ENCODE results near the gene ATAD1. TPM values are rescaled to one million over a fixed set of nuclear protein-coding genes. Genes with fewer than 3 reads are reported as not detected.
A peak's percentile ranks its signal among the peaks of the same experiment; 100 is the strongest.
"Not testable (repeated sequence)": the region's sequence is repeated elsewhere in the genome, so short reads cannot be mapped to it uniquely, and the experiment has no call there.

Gene ATAD1
- 31.3 TPM for total RNA-seq

DNA sequence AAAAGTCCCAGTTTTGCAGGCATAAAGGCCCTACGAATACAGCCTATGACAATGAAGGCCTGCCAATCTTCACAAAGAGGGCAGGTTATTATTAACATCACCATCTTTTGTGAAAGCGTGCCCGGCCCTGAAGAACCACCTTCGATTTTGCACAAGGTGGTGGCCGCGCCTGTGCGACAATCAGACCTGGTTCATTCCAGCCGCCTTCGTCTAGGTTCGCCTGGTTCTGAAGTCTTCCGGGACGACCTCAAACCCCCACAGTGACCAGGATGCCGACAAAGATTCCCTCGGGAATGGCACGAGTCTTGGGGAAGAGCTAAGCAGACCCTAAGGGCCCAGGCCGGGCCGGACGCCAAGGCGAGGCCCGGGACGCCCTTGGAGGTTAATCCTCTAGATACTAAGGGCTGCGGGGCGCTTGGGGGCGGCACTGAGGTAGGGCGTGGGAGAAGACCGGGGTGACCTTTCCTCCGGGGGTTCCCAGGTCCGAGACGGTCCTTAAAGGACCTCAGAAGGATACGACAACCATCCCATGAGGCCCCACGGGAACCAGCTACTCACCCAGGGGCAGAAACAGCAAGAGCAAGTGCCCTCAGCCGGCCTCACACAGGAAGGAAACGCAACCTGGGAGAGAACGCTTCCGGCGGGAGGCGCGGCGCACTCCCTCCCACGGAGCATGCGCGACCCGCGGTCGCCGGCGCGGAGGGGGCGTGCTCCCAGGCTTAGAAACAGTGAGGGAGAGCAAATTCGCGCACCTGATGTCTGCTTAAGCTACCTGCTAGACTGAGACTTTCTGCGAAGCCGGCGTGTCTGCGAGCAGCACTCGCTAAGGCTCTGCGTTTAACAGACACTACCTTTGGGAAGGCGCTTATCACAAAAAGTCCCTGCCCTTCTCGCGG lies at the start of gene ATAD1:
TSS of gene ATAD1 (minus strand) at position 618 of the 896 bp plus-strand sequence. CDS start 3,627 bp downstream, outside the sequence.
- peak; percentile 64 for DNase-seq

GRCh38 chr10:87867453-87867852 lies 49.4 kb upstream of the ATAD1 start:
- no peak for DNase-seq

DNA sequence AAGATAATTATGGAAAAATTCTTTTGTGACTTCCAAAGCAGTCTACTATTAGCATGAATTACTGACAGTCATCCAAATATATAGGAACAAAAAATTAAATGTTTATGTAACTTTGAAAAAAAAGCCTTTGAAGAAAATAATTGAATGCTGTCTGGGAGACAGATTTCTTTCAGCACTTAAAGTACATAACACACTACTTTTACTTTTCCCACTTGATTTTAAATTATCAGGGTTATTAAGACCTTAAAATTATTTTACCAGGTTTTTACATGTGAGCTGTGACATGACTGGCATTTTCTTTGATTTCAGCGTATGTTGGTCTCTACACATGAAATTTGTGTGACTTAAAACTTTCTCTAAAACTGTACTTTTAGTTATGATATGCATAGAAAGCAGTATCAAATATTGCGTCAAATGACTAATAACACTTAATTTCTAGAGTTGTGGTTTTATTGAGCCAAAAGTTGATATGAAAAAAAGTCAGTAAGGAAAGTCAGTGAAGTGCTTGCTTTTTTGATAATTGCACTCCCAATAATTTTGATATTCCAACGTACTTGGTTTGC lies 48.5 kb upstream of the ATAD1 start:
- no peak for DNase-seq

GRCh38 chr10:87865241-87865881 lies 47.3 kb upstream of the ATAD1 start:
- peak; percentile 27 for DNase-seq

DNA sequence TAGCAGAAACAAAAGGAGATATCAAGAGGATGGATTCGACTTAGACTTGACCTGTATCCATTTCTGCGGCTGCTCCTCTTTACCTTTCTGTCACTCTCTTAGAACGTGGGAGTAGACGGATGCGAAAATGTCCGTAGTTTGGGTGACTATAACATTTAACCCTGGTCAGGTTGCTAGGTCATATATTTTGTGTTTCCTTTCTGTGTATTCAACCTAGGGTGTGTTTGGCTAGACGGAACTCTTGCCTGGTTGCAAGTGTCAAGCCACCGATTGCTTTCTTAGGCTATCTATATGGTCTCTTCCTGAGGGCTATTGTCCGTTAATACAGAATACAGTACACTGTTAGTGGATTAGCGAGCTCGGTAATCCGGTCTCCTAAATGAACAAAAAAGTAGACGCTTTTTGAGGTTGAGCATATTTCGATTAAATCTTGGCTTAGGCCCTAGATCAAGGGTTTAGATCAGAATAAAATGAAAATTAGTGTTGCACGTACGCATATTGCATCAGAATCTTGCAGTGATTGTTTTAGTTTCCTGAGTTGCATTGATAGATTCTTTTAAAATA lies 46.6 kb upstream of the ATAD1 start:
- DNase-seq = no peak

DNA sequence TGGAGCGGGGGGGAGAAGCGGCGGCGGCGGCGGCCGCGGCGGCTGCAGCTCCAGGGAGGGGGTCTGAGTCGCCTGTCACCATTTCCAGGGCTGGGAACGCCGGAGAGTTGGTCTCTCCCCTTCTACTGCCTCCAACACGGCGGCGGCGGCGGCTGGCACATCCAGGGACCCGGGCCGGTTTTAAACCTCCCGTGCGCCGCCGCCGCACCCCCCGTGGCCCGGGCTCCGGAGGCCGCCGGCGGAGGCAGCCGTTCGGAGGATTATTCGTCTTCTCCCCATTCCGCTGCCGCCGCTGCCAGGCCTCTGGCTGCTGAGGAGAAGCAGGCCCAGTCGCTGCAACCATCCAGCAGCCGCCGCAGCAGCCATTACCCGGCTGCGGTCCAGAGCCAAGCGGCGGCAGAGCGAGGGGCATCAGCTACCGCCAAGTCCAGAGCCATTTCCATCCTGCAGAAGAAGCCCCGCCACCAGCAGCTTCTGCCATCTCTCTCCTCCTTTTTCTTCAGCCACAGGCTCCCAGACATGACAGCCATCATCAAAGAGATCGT lies 46.0 kb upstream of the ATAD1 start:
- DNase-seq = not testable (repeated sequence)

- peak; percentile 96 for DNase-seq
Observed at GRCh38 chr10:87863053-87863943, 45.3 kb upstream of the ATAD1 start, which contains the start of the genes KLLN and PTEN. Gene KLLN (minus strand): TSS chr10:87863533. CDS start chr10:87862487, 1,046 bp downstream. Gene PTEN (plus strand): TSS chr10:87863625. CDS start chr10:87864470, 845 bp downstream.

GRCh38 chr10:87862679-87863052 lies 44.6 kb upstream of the ATAD1 start:
- DNase-seq = peak; percentile 66

DNA sequence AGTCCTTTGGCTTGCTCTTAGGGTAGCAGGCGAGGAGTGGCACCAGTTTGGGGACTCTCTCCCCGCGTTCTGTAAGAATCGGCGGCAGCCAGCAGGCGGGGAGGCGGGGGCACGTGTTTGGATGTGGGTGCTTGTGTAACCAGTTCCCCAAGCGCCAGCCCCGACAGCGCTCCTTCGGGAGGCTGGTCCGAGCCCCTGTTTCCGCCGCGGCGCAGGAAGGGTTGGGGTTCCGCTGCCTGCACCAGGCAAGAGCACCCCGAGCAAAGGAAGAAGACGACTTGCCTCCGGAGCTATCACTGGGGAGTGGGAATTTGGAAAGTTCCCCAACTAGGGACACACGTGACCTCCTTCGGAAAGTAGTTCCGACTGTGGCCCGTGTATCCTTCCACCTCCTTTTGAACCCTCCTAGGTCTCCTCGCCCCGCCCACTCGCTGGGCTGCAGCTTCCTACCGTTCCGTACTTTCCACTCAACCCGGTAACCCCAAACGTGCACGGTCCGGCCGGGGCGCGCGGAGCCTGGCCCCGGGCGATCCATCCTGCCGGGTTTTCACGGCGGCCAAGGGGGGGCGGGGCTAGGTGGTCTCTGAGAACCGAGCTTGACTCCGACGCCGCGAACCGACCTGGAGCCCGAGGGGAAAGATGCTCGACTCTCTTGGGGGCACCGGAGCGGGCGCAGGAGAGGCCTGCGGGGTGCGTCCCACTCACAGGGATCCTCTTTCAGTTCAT lies 44.1 kb upstream of the ATAD1 start:
- DNase-seq = peak; percentile 96

GRCh38 chr10:87861566-87861952 lies 43.5 kb upstream of the ATAD1 start:
- DNase-seq = peak; percentile 32

- no peak for DNase-seq
Observed at GRCh38 chr10:87860816-87861403, 42.9 kb upstream of the ATAD1 start.

- DNase-seq = peak; percentile 81
Observed at GRCh38 chr10:87860156-87860795, 42.2 kb upstream of the ATAD1 start.

DNA sequence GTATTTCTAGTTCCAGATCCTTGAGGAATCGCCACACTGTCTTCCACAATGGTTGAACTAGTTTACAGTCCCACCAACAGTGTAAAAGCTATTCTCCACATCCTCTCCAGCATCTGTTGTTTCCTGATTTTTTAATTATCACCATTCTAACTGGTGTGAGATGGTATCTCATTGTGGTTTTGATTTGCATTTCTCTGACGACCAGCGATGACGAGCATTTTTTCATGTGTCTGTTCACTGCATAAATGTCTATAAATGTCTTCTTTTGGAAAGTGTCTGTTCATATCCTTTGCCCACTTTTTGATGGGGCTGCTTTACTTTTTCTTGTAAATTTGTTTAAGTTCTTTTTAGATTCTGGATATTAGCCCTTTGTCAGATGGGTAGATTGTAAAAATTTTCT lies 37.6 kb upstream of the ATAD1 start:
- not testable (repeated sequence) for DNase-seq

GRCh38 chr10:87855247-87855646 lies 37.2 kb upstream of the ATAD1 start:
- DNase-seq = not testable (repeated sequence)

GRCh38 chr10:87852089-87852488 lies 34.1 kb upstream of the ATAD1 start:
- DNase-seq = no peak

DNA sequence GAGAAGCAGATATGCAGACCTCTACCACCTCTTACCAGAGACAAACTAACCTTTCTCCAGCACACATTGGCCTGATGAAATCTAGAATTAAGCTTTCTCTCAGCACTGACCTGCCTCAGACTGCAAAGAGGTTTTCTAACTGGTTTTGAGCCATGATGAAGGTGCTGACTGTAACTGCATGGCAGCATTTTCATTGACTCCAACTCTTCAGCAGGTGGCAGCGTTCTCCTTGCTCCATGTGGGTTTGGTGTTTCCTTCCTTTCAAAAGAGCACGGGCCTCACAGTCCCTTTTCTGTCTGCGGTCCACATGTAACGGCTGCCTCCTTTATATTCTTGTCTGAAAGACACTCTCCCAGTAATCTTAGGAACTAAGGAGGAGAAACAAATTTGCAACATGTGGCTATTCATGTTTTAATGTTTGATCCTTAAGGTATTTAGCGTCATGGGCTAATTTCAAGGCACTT lies 32.7 kb upstream of the ATAD1 start:
- DNase-seq = peak; percentile 41

DNA sequence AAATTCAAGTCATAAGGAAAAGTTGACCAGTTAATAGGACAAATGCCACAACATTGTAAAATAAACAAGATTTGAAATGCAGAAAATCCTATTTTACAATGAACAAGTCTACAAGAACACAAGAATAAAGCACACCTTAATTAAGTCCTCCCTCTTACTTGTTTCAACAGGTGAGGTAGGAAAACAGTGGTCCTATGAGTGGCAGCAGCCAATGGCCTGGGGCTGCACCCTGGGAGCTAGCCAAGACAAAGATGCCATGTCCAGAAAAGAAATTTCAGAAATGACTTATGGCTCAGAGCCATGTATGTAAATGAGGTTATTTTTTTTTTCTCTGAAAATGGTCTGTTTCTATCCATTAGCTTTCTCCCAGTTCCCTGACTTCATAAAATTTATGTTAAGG lies 31.0 kb upstream of the ATAD1 start:
- DNase-seq = no peak

GRCh38 chr10:87847550-87847949 lies 29.5 kb upstream of the ATAD1 start:
- no peak for DNase-seq

DNA sequence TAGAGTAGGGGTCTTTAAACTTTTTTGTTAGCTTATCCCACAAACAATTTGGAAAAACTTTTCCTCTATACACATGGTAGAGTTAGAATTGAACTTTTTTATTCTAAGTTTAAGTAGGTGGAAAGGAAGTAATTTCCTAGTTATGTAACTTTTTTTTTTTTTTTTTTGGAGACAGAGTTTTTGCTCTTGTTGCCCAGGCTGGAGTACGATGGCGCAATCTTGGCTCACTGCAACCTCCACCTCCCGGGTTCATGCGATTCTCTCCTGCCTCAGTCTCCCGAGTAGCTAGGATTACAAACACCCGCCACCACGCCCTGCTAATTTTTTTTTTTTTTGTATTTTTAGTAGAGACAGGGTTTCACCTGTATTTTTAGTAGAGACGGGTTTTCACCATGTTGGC lies 28.7 kb upstream of the ATAD1 start:
- not testable (repeated sequence) for DNase-seq

GRCh38 chr10:87846023-87846422 lies 28.0 kb upstream of the ATAD1 start:
- DNase-seq = no peak

All from skin of body (tissue), 2 donors.